ENCODE data around the gene UBAP1L.

Gene UBAP1L

DNA sequence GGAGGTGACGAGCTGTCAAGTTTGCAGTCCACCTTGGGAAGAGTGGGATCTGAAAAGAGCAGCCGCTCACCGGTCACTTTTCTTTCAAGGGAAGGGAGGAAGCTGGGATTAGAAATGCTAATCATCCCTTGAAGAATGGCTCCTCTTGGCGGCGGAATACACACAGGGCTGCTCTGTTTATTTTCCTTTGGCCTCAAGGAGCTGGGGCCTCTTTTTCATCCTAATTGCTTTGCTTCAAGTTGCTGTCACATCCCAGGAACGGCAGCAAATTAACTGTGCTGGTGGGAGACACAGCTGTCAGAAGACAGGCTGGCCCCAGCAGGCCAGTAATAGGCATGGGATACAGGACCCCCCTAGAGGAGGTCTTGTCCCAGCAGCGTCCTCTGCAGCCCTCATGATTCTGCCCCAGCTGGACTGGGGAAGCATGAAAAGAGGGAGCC lies 31.7 kb downstream of the UBAP1L start:
- peaks cover 10% of the 10 kb centered on the region for H3K27me3 Mint-ChIP-seq (ENCODE audit: low read depth)
- peak overlapping the region; percentile 90 to 98 (median 96) for H3K27ac Mint-ChIP-seq
- TF ChIP-seq, protein P1, sequence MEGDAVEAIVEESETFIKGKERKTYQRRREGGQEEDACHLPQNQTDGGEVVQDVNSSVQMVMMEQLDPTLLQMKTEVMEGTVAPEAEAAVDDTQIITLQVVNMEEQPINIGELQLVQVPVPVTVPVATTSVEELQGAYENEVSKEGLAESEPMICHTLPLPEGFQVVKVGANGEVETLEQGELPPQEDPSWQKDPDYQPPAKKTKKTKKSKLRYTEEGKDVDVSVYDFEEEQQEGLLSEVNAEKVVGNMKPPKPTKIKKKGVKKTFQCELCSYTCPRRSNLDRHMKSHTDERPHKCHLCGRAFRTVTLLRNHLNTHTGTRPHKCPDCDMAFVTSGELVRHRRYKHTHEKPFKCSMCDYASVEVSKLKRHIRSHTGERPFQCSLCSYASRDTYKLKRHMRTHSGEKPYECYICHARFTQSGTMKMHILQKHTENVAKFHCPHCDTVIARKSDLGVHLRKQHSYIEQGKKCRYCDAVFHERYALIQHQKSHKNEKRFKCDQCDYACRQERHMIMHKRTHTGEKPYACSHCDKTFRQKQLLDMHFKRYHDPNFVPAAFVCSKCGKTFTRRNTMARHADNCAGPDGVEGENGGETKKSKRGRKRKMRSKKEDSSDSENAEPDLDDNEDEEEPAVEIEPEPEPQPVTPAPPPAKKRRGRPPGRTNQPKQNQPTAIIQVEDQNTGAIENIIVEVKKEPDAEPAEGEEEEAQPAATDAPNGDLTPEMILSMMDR (IDR thresholded peaks at IDR 0.05; ENCODE audit: unreplicated experiment in 3 of 3), result peak; percentile 44 to 60 (median 49)
- peak overlapping the region; percentile 23 to 69 (median 54) for H3K4me3 Mint-ChIP-seq
- H3K9me3 Mint-ChIP-seq, result no peaks in the 10 kb centered on the region
- H3K4me1 Mint-ChIP-seq, result peaks cover 80% of the 10 kb centered on the region
- no peaks in the 10 kb centered on the region for H3K36me3 Mint-ChIP-seq (ENCODE audit: low read depth)

- Mint-ChIP-seq H3K27ac (peak overlapping the region; percentile 90 to 98 (median 96)), H3K4me3 (peak overlapping the region; percentile 23 to 69 (median 54)), H3K9me3 (no peaks in the 10 kb centered on the region), H3K27me3 (ENCODE audit: low read depth) (peaks cover 17% of the 10 kb centered on the region), H3K36me3 (ENCODE audit: low read depth) (no peaks in the 10 kb centered on the region), H3K4me1 (peaks cover 80% of the 10 kb centered on the region)
- TF ChIP-seq, protein P1 (IDR thresholded peaks at IDR 0.05; ENCODE audit: unreplicated experiment in 3 of 3), result no peak
Observed at GRCh38 chr15:65082303-65082953, 32.6 kb downstream of the UBAP1L start.

DNA sequence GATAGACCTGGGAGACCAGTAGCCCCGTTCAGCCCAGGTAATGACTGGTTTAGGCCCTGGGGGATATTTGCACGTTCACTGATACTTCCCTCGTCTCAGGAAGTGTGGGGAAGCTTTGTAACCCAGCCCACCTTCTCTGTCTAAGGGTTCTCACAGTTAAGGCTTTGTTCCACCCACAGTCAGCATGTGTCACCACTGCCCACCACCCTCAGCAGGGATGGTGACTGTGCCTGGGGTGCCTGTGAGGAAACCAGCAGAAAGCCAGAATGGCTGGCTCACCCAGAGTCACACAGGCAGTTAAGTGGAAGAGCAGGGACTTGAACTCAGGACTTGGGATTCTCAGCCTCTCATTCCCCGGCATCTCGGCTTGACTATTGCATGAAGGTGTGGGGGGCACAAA lies 33.2 kb downstream of the UBAP1L start:
- Mint-ChIP-seq H3K9me3 (no peaks in the 10 kb centered on the region), H3K27me3 (ENCODE audit: low read depth) (peaks cover 17% of the 10 kb centered on the region), H3K27ac (peak overlapping the region; percentile 90 to 98 (median 96)), H3K4me1 (peaks cover 73% of the 10 kb centered on the region), H3K36me3 (ENCODE audit: low read depth) (no peaks in the 10 kb centered on the region), H3K4me3 (no peak overlapping the region)
- TF ChIP-seq, protein P1 (IDR thresholded peaks at IDR 0.05; ENCODE audit: unreplicated experiment in 3 of 3), result no peak

GRCh38 chr15:65081270-65081669 lies 33.7 kb downstream of the UBAP1L start:
- H3K4me1 Mint-ChIP-seq, result peaks cover 74% of the 10 kb centered on the region
- H3K9me3 Mint-ChIP-seq, result no peaks in the 10 kb centered on the region
- H3K27ac Mint-ChIP-seq, result peak overlapping the region; percentile 72 to 98 (median 96)
- H3K36me3 Mint-ChIP-seq (ENCODE audit: low read depth), result no peaks in the 10 kb centered on the region
- TF ChIP-seq, protein P1 (IDR thresholded peaks at IDR 0.05; ENCODE audit: unreplicated experiment in 3 of 3), result no peak
- no peak overlapping the region for H3K4me3 Mint-ChIP-seq
- peaks cover 17% of the 10 kb centered on the region for H3K27me3 Mint-ChIP-seq (ENCODE audit: low read depth)

DNA sequence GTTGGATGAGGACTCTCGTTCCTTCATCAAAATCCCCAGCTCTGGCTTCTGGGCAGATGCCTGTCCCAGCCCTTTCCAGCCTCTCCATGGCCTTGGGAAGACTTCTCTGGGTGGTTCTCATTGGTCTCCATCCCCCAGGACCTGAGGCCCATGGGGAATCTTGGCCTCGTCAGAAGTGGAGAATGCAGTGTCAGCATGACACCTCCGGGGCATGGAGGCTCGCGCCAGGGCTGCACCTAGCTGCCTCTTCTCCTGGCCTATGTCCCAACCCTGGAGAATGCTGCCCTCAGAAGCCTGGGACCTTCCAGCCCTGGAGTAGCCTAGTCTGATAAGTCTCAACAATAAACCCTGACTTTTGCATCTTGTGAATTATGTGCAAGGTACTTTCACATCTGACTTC lies 35.4 kb downstream of the UBAP1L start:
- no peak overlapping the region for H3K4me3 Mint-ChIP-seq
- TF ChIP-seq, protein P1 (IDR thresholded peaks at IDR 0.05; ENCODE audit: unreplicated experiment in 3 of 3), result no peak

GRCh38 chr15:65077981-65078352 lies 37.0 kb downstream of the UBAP1L start:
- Mint-ChIP-seq H3K27ac (peak overlapping the region; percentile 70 to 84 (median 81)), H3K9me3 (no peaks in the 10 kb centered on the region), H3K27me3 (ENCODE audit: low read depth) (peaks cover 13% of the 10 kb centered on the region), H3K36me3 (ENCODE audit: low read depth) (no peaks in the 10 kb centered on the region), H3K4me3 (no peak overlapping the region), H3K4me1 (peaks cover 52% of the 10 kb centered on the region)
- TF ChIP-seq, protein P1 (IDR thresholded peaks at IDR 0.05; ENCODE audit: unreplicated experiment in 3 of 3), result peak; percentile 31 to 50 (median 34)

More for the DNA sequence above, 35.4 kb downstream of the UBAP1L start:
- Mint-ChIP-seq H3K36me3 (ENCODE audit: low read depth) (no peaks in the 10 kb centered on the region), H3K4me1 (peaks cover 68% of the 10 kb centered on the region), H3K9me3 (no peaks in the 10 kb centered on the region), H3K27me3 (ENCODE audit: low read depth) (peaks cover 17% of the 10 kb centered on the region), H3K27ac (peak overlapping the region in 1 of 3 experiments; percentile 84)
